ENCODE results near the gene TAF12.
"Not testable (repeated sequence)": the region's sequence is repeated elsewhere in the genome, so short reads cannot be mapped to it uniquely, and the experiment has no call there.

Gene TAF12

DNA sequence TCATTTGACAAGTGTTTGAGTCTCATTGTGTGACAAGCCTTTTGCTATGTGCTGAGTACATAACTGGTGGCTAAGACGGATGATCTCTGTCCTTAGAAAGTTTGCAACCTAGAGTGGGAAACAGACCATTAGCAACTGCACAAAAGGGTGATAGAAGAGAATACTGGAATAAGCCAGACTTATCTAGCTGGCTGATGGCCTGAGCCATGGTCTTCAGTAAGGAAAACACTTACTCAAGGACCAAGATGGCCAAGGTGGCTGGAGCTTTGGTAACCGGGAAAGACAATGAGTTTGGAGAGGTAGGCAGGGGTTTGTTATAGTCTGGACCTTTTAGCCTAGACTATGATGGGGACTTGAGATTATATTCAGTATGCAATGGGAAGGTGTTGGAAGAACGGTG, 1.6 kb upstream of the TAF12 start:
- DNase-seq (ENCODE audit: low read depth), result no peak

DNA sequence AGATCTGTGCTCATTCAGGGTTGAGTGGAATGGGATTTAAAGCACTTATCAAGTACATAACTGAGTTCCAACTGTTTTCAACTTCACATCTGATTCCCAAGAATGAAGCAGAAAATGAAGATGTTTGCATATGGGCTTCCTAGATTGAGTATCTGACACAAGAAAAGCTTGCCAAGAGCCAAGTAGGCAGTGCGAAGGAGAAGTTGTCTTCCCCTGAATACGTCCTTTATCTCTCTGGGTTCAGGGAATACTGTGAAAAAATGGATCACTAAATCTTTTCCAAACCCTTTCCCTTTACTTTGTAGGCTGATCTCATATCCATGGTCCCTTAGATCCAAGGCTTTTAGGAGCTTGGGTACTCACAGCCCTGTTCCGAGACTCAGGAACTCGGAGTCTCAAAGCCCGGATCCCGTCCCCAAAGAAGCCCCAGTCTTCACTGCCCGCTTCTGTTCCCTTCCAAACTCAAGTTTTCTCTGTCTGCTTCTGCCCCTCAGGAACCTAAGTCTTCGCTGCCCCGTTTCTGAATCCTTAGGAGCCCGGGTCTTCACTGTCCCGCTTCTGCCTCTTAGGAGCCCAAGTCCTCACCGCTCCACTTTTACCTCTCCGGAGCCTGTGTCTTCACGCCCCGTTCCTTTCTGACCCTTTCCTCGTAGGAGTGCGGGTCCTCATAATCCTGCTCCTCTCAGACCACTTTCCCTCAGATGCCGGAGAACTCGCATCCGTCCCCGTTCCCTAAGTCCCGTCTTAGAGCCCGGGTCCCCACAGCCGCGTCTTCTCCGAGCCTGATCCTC, 616 bp downstream of the TAF12 start:
- no peak for DNase-seq (ENCODE audit: low read depth)

DNA sequence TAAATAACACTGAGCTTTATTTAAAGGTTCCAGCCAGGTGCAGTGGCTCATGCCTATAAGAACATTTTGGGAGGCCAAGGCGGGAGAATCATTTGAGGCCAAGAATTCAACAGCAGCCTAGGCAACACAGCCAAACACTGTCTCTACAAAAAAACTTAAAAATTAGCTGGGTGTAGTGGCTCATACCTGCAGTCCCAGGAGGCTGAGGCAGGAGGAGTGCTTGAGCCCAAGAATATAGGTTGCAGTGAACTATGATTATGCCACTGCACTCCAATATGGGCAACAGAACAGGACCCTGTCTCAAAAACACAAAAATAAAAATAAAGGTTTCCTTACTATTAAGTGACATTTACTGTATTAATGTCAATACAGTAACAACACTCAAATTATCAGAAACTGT, 2.1 kb downstream of the TAF12 start:
- no peak for DNase-seq (ENCODE audit: low read depth)

DNA sequence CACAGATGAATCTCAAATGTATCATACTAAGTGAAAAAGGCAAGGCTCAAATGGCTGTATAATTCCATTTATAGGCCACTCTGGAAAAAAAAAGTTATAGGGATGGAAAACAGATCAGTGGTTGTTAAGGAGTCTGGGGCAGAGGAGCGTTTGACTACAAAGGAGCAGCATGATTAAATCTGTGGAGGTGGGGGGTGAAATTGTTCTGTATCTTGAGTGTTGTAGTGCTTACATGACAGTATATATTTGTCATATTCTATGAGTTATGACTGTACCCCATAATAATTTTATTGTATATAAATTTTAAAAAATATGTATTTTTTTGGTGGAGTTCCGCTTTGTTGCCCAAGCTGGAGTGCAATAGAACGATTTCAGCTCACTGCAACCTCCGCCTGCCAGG, 10.3 kb downstream of the TAF12 start:
- no peak for DNase-seq (ENCODE audit: low read depth)

DNA sequence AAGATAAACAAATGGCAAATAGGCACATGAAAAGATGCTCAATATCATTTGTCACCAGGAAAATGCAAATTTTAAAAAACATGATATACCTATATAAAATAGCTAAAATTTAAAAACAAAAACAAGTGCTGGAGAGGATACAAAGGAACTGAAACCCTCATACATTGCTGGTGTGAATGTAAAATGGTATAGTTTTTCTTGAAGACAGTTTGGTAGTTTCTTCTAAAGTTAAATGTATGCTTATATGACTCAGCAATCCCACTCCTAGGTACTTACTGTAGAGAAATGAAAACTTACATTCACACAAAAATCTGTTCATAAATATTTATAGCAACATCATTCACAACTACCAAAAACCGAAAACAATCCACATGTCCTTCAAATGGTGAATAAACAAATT, 11.2 kb downstream of the TAF12 start:
- no peak for DNase-seq (ENCODE audit: low read depth)

DNA sequence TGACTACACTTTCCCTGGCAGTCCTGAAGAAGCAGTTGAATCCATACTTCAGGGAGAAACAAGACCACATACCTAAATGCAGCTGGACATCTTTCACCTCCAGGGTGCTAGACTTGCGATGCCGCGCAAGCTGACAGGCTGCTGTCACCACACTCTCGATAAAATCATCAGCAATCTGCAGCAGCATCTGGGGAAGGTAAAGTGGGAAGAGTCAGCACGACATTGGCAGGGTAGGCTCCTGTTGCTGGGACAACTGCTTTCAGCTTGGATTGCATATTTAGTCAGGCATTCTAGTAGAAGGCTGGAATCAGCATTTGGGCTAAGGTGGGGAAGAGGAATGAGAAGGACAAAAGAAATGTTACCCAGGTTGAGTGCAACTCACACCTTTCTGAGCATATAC, 29.7 kb downstream of the TAF12 start:
- no peak for DNase-seq (ENCODE audit: low read depth)

DNA sequence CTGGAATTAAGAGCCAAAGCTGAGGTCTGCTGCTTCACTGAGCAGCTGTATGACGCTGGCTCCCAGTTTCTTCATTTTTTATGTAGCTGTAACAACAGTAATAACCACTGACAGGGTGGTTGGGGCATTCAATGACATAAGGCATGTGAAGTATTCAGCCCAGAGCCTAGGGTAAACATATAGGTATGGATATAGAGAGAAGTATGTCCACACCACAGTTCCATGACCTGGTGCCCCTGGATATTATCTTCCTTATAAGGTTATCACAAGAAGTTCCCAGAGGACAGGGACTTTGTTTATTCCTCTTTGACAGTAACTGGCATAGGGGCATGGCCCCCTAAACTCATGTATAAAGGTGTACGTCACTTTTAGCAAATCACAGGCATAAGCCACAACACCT, 36.1 kb downstream of the TAF12 start:
- DNase-seq (ENCODE audit: low read depth), result no peak

DNA sequence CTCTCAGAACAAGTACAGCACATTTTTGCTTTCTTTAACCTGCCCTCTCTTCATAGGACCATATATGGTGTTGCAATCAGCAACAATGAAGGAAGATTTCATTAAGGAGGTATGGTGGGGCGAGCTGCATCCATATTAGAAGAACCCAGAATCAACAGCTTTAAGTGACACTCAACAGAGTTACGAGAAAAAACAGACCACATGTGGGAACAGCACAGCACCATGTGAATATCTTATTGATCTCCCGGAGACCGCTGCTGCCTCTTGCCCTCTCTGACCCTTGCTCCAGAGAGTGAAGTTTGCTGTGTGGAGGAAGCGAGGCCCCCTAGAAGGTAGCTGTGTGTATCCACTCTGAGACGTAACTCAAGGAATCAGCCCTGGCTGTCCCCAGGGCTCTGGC, 37.9 kb downstream of the TAF12 start:
- no peak for DNase-seq (ENCODE audit: low read depth)

DNA sequence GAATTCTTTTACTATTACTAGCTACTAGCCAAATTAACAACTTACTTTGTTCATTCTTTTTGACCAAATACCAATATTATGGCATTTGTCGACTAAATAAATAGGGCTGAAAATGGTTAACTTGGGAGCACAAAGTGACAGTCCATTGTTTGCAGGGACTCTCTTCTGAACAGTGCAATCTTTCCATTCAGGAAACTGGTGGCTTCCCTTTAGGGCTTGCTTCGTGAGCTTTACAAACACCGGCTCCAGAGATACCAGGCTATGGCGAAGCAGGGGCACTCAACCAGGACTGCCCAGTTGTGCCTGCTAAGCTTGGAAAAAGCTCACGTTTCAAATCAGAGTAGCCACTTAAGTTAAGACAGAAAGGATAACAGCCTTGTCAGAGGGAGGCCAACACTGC, 38.5 kb downstream of the TAF12 start:
- no peak for DNase-seq (ENCODE audit: low read depth)

DNA sequence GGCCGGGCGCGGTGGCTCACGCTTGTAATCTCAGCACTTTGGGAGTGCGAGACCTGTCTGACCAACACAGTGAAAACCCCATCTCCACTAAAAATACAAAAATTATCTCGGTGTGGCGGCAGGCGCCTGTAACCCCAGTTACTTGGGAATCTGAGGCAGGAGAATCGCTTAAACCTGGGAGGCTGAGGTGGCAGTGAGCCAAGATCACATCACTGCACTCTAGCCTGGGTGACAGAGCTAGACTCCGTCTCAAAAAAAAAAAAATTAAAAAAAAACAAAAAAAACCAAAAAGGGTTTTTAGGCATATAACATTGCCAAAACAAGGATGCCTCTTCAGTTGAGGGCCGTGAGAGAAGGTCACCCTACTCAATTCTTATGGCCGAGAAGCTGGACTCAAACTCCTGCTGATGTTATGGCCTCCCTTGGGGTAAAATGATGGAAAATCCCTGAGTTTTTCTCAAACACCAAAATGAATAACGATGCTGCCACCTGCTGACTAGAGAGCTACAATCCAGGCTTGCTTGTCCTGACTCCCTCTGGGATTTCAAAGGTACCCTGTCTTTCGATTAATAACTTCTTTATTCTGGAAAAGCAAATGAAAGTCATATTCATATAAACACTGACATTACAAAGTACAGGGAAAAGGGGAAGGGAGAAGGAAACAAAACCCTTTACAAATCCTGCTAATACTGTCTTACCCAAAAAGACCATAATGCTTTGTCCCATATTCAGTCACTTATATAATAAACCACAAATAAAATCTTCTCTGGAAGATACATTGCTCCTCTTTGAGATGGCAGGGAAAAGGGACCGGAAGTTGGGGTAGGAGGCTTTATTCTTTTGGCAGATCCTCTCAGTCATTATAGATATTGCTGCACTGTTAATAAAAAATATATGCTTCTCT, 40.1 kb downstream of the TAF12 start:
- DNase-seq (ENCODE audit: low read depth), result no peak

DNA sequence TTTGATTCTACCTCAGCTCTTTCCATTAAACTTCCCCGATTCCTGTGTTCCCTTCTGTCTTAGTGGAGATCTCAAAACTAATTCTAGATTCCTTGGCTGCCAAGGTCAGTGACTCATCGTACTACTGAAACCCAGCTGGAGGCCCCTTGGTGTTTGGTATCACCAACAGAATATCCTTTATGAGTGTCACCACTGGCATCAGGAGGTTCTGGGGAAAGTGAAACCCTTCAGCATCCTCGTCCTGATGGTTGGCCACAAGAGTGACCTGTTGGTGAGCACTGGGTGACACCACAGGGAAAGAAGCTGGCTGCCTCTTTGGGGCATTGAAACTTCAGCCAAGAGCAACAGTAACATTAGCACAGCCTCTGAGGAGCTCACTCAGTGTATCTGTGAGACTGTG, 41.2 kb downstream of the TAF12 start:
- DNase-seq (ENCODE audit: low read depth), result no peak

DNA sequence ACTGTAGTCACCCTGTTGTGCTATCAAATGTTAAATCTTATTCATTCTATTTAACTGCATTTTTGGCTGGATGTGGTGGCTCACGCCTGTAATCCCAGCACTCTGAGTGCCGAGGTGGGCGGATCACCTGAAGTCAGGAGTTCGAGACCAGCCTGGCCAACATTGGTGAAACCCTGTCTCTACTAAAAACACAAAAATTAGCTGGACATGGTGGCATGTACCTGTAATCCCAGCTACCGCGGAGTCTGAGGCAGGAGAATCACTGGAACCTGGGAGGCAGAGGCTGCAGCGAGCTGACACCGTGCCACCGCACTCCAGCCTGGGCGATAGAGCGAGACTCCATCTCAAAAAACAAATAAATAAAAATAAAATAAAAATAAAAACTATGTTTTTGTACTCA, 46.6 kb downstream of the TAF12 start:
- DNase-seq (ENCODE audit: low read depth), result not testable (repeated sequence)

DNA sequence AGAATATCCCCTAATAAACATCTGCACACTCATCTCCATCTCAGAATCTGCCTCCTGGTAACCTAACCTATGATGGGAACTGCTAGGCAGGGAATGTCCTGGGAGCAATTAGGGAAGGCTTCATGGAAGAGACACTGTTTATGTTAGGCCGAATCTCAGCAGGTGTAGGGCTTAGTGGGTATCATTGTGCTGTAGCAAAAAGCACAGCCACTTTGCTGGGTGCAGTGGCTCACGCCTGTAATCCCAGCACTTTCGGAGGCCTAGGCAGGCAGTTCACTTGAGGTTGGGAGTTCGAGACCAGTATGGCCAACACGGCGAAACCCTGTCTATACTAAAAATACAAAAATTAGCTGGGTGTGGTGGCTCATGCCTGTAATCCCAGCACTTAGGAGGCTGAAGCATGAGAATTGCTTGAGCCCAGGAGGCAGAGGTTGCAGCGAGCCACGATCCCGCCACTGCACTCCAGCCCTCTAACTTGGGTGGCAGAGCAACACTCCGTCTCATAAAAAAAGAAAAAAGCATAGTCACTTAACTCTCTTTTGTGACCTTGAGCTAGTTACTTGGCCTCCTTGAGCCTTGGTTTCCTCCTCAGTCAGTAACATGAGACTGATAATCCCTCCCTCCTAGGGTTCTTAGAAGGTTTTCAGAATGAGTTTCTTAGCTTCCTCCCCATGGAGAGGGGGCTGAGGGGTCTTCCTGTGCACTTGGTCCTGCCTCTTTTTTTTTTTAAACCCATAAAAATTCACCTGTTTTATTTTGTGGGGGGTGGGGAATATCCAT, 47.3 kb downstream of the TAF12 start:
- no peak for DNase-seq (ENCODE audit: low read depth)

DNA sequence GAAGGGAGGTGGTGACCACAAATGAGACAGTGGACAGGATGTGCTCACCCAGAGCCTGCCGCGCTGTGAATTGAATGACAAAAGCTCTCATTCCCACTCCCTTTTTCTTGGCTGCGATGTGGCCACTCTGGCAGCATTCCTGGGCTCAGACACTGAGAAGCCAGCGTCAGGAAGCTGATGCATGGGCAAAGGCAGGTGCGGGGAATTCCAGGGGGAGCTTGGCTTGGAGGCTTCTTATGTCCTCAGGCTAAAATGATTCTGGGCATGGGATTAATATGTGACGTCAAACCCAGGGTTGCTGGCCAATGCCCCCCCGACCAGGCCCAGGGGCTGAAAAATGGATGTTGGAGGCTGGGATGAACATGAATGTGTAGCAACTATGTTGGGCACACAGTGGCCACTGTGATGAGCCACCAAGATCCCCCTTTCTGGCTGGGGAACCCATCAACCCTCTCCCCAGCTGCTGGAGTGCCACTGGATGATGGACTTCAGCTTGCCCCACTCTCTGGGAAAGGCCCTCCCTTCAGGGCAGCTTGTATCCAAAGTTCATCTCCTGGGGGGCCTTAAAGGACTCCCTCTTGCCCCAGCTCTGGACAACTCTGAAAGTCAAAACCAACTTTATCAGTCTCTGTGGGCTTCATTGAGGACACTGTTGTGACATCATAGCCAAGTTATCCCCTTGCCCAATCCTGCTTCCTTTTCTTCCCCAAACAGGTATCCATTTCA, 48.0 kb downstream of the TAF12 start:
- not testable (repeated sequence) for DNase-seq (ENCODE audit: low read depth)

DNA sequence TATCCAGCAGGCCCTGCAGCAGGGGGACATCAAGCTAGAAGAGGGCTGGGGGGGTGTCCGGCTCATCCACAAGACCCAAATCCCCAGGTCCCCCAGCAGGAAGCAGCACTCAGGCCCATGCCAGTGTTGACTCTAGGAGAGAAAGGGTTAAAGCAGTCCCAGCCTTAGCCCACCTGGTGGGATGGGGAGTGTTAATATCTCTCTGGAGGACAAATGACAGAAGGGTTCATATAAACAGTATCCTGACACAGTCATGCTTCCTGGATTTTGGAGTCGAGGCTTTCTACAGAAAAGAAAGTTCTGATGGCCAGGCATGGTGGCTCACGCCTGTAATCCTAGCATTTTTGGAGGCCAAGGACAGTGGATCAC, 48.9 kb downstream of the TAF12 start:
- DNase-seq (ENCODE audit: low read depth), result not testable (repeated sequence)

DNA sequence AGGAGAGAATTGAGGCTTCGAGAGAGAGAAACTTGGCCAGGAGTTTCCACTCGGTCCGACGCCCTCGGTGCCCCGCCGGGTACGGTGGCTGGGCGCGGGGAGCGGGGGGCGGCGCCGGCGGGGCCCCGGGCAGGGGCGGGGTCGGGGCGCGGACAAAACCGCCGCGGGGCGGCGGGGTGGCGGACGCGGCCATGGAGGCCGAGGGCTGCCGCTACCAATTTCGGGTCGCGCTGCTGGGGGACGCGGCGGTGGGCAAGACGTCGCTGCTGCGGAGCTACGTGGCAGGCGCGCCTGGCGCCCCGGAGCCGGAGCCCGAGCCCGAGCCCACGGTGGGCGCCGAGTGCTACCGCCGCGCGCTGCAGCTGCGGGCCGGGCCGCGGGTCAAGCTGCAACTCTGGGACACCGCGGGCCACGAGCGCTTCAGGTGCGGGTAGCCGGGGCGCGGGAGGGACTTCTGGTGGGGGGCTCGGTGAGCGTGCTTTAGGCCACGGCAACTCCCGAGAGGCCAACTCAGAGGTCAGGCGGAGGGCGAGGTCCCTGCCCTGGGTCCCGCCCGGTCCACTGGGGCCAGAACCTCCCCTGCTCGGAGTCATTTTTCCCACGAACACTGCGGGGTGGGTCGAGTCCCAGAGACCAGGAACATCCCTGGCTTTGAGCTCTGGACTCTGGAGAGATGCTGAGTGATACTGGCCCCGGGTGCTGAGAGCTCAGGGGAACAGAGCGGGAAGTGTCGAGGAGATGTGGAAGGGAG, 50.4 kb downstream of the TAF12 start:
- DNase-seq (ENCODE audit: low read depth), result no peak

DNA sequence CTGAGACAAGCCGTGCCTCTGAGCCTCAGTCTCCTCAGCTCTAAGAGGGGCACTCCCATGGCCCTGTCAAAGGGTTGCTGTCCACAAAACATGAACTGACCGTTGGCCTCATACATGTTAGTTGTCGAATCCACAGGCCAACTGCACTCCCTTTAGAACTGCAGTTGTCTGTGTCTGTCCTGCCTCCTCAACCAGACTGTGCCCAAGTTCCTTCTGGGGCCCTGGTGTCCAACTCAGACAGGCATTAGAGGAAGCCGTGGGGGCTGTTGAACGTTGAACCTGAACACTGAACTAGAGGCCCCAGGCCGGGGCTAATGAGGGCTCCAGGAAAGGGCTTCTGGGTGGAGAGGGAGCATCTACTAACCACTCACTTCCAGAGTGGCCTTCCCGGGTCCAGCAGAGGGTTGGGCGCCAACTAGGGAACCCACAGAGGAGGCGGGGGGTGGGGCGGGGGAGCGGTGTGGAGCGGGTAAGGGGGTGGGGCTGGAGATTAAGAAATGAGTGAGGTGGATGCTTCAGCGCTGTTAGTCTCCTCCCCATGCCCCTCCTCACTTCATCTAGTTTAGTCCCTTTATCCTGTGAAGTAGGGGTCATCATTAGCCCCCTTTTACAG, 51.1 kb downstream of the TAF12 start, which contains the start of gene RAB42:
RAB42 (plus strand) TSS at position 558 of the 613 bp plus-strand sequence. CDS start 247 bp downstream, outside the sequence.
- DNase-seq (ENCODE audit: low read depth), result no peak

DNA sequence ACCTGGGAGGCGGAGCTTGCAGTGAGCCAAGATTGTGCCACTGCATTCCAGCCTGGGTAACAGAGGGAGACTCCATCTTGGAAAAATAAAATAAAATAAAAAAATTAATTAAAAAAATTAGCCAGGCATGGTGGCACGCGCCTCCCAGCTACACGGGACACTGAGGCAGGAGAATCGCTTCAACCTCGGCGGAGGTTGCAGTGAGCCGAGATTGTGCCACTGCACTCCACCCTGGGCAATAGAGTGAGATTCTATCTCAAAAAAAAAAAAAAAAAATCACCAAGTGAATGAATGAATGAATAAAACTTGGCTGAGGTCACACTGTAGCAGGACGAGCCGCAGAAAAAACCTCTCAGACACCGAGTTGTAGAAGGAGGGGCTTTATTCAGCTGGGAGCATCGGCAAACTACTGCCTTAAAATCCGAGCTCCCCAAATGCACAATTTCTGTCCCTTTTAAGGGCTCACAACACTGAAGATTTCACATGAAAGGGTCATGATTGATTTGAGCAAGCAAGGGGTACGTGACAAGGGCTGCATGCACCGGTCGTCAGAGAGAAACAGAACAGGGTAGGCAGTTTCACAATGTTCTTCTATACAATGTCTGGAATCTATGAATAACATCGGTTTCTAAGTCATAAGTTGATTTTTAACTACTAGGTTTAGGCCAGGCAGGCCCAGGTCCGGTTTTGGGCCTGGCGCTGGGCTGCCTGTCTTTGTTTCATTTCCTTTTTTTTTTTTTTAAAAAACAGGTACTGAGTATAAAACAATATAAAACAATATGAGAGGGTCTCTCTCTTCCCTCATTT, 56.1 kb downstream of the TAF12 start:
- not testable (repeated sequence) for DNase-seq (ENCODE audit: low read depth)

DNA sequence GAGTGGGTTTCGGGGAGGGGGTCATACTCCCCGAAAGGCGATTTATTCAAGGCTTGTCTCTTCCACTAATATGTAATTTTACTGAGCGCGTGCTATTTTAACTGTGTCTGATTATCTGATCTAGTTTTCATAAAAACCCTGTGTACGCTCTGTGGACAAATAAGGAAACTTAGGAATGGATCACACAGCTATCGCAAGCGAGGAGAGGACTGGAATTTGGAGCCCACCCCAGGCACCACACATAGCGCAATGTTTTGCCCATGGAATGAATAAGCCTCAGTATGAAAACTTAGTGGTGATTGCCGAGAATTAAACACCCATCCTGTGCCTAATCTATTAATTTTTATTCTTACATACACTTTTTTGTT, 60.6 kb downstream of the TAF12 start:
- no peak for DNase-seq (ENCODE audit: low read depth)
